Natural killer cell (primary cell): ENCODE data around the gene EFHC2. TPM values are rescaled to one million over a fixed set of nuclear protein-coding genes. Genes with fewer than 3 reads are reported as not detected.

Experiments
- ATAC-seq, 3 donors: fragments of 150-1000 bp in 2 of 3; fragments of 200-7000 bp in 1 of 3; cut with Tn5 transposase; 1 replicate in 1 of 3; 2 replicates in 2 of 3; pipeline ENCODE4 v1.10.0; 2021; ENCODE audit warnings: mild to moderate bottlenecking in 2 of 3, moderate library complexity in 2 of 3
- DNase-seq, 2 donors: peaks; one replicate each; pipeline versions ENCODE4 v3.0.0 to v3.0.0-alpha.2; 2013 to 2021; ENCODE audit warnings: mixed read lengths in 1 of 2
- H3K27ac ChIP-seq: one replicate; pipeline ENCODE4 v1.5.1; 2013; ENCODE audit warnings: mild to moderate bottlenecking, low read length
- H3K27me3 ChIP-seq: one replicate; pipeline ENCODE4 v1.6.1; 2013; ENCODE audit warnings: low read length; ENCODE audit not compliant: control insufficient read depth, insufficient read depth
- H3K36me3 ChIP-seq: one replicate; pipeline ENCODE4 v1.6.1; 2013; ENCODE audit warnings: low read length; ENCODE audit not compliant: control insufficient read depth, insufficient read depth
- H3K4me1 ChIP-seq: one replicate; pipeline ENCODE4 v1.6.1; 2013; ENCODE audit warnings: low read length; ENCODE audit not compliant: control insufficient read depth, insufficient read depth
- H3K4me3 ChIP-seq: one replicate; pipeline ENCODE4 v1.5.1; 2013; ENCODE audit warnings: low read length
- H3K9me3 ChIP-seq: one replicate; pipeline ENCODE4 v1.6.1; 2013; ENCODE audit warnings: low read length; ENCODE audit not compliant: control insufficient read depth, insufficient read depth
- H3K27ac Mint-ChIP-seq, 2 donors: one replicate each; pipeline ENCODE4 v1.8.0; 2022; ENCODE audit warnings: mild to moderate bottlenecking in 2 of 2, mixed read lengths in 2 of 2, moderate library complexity in 1 of 2
- H3K27me3 Mint-ChIP-seq, 2 donors: one replicate each; pipeline ENCODE4 v1.8.0; 2022; ENCODE audit warnings: low read depth in 2 of 2, mixed read lengths in 2 of 2
- H3K36me3 Mint-ChIP-seq: one replicate; pipeline ENCODE4 v1.8.0; 2022; ENCODE audit warnings: mixed read lengths
- H3K4me1 Mint-ChIP-seq, 2 donors: one replicate each; pipeline ENCODE4 v1.8.0; 2022; ENCODE audit warnings: mixed read lengths in 2 of 2
- H3K4me3 Mint-ChIP-seq: one replicate; pipeline ENCODE4 v1.8.0; 2022; ENCODE audit warnings: mild to moderate bottlenecking, moderate library complexity, mixed read lengths
- H3K9me3 Mint-ChIP-seq, 2 donors: one replicate each; pipeline ENCODE4 v1.8.0; 2022; ENCODE audit warnings: mixed read lengths in 2 of 2
- CTCF ChIP-seq: fragments of 200-600 bp; IDR thresholded peaks from one replicate; pipeline ENCODE4 v1.8.0; 2022; ENCODE audit warnings: antibody characterized with exemption
- WGBS: methylation state at CpG from one replicate; pipeline ENCODE4 v1.1.7; 2013; ENCODE audit warnings: missing lambda C conversion rate; ENCODE audit not compliant: insufficient coverage; 5-methylcytosine and 5-hydroxymethylcytosine counted together
- intact Hi-C: fragments of 100-400 bp; cut with micrococcal nuclease; formaldehyde crosslinking; loops from one replicate; pipeline ENCODE4 v1.14.2; 2022
- total RNA-seq, 4 donors: library from RNA; stranded (reverse); fragments of 120-200 nt in 1 of 4; gene quantifications; one replicate each; pipeline versions ENCODE4 v1.2.3 to v1.2.4, GENCODE V29; 2013 to 2022

Gene EFHC2
- total RNA-seq, 3 donors from 2014 or later (not counting 1 experiment from before 2014, with no cell fraction given) = 5.7 to 9.1 (median 8.9) TPM

GRCh38 chrX:44314259-44314734 is 29.2 kb downstream of the EFHC2 start:
- Histone ChIP-seq H3K4me3 (no peak overlapping the region), H3K27me3 (no peaks in the 10 kb centered on the region), H3K4me1 (peaks cover 23% of the 10 kb centered on the region), H3K9me3 (no peaks in the 10 kb centered on the region), H3K36me3 (no peaks in the 10 kb centered on the region), H3K27ac (peak overlapping the region; percentile 69)
- no CpG with 5 or more reads among the region's 2 CpGs for WGBS
- Mint-ChIP-seq H3K36me3 (no peaks in the 10 kb centered on the region), H3K4me1 (peaks cover 25 to 26% of the 10 kb centered on the region in 2 donors), H3K27ac (peak overlapping the region; percentile 66 to 84), H3K27me3 (peaks cover 0 to 6% of the 10 kb centered on the region in 2 donors), H3K9me3 (no peaks in the 10 kb centered on the region), H3K4me3 (peak overlapping the region; percentile 37)
- DNase-seq (peak in 1 of 2 donors; percentile 12), ATAC-seq (peak; percentile 64 to 89 (median 66))
- intact Hi-C loops = no loop called here
- TF ChIP-seq CTCF = no peak

- H3K27ac Mint-ChIP-seq = peak overlapping the region in 1 of 2 donors; percentile 57
- no peak for DNase-seq
- TF ChIP-seq CTCF = no peak
- no peaks in the 10 kb centered on the region for H3K9me3 ChIP-seq
- ATAC-seq = no peak
- H3K4me3 ChIP-seq = no peak overlapping the region
- H3K36me3 Mint-ChIP-seq = no peaks in the 10 kb centered on the region
- H3K27me3 Mint-ChIP-seq = peaks cover 0 to 6% of the 10 kb centered on the region in 2 donors
- no peak overlapping the region for H3K27ac ChIP-seq
- intact Hi-C loops = no loop called here
- H3K4me1 Mint-ChIP-seq = peaks cover 25 to 26% of the 10 kb centered on the region in 2 donors
- H3K36me3 ChIP-seq = no peaks in the 10 kb centered on the region
- no peaks in the 10 kb centered on the region for H3K27me3 ChIP-seq
- H3K4me1 ChIP-seq = peaks cover 23% of the 10 kb centered on the region
- H3K9me3 Mint-ChIP-seq = no peaks in the 10 kb centered on the region
- H3K4me3 Mint-ChIP-seq = no peak overlapping the region
These were observed 31.1 kb downstream of the EFHC2 start for GRCh38 chrX:44312421-44312820.

GRCh38 chrX:44310227-44310626 is 33.2 kb downstream of the EFHC2 start:
- ATAC-seq (no peak), DNase-seq (no peak)
- H3K4me1 ChIP-seq = peaks cover 11% of the 10 kb centered on the region
- Mint-ChIP-seq H3K36me3 (no peaks in the 10 kb centered on the region), H3K4me3 (peak overlapping the region; percentile 21), H3K27me3 (peaks cover 0 to 6% of the 10 kb centered on the region in 2 donors), H3K4me1 (peaks cover 11 to 19% of the 10 kb centered on the region in 2 donors), H3K27ac (no peak overlapping the region), H3K9me3 (no peaks in the 10 kb centered on the region)
- no peak overlapping the region for H3K4me3 ChIP-seq
- H3K27me3 ChIP-seq = no peaks in the 10 kb centered on the region
- 98% methylated on average over 25 of the region's 27 CpGs for WGBS
- no peaks in the 10 kb centered on the region for H3K36me3 ChIP-seq
- no peak overlapping the region for H3K27ac ChIP-seq
- no peak for TF ChIP-seq CTCF
- intact Hi-C loops = no loop called here
- no peaks in the 10 kb centered on the region for H3K9me3 ChIP-seq

- Histone ChIP-seq H3K27me3 (no peaks in the 10 kb centered on the region), H3K4me3 (no peak overlapping the region), H3K4me1 (peaks cover 2% of the 10 kb centered on the region), H3K36me3 (no peaks in the 10 kb centered on the region), H3K9me3 (no peaks in the 10 kb centered on the region), H3K27ac (no peak overlapping the region)
- H3K36me3 Mint-ChIP-seq = no peaks in the 10 kb centered on the region
- DNase-seq (no peak), ATAC-seq (no peak)
- no peaks in the 10 kb centered on the region for H3K9me3 Mint-ChIP-seq
- H3K4me3 Mint-ChIP-seq = no peak overlapping the region
- H3K4me1 Mint-ChIP-seq = peaks cover 0 to 8% of the 10 kb centered on the region in 2 donors
- no peak for TF ChIP-seq CTCF
- peaks cover 0 to 6% of the 10 kb centered on the region in 2 donors for H3K27me3 Mint-ChIP-seq
- intact Hi-C loops = no loop called here
- H3K27ac Mint-ChIP-seq = no peak overlapping the region
- WGBS = 100% methylated on average over 1 of the region's 2 CpGs
These were observed 34.6 kb downstream of the EFHC2 start for GRCh38 chrX:44308869-44309268.
